Colon (tissue), 2 donors: ENCODE results near the gene SV2B.
"Not testable (repeated sequence)": the region's sequence is repeated elsewhere in the genome, so short reads cannot be mapped to it uniquely, and the experiment has no call there.

Experiments used
- FAIRE-seq: peaks from 2 replicates; lab custom pipeline; 2012; peaks lifted over from hg19 to GRCh38; lab: Jason Lieb, UNC
- donor health status: control.
- donor health status: control.

Gene SV2B, protein sequence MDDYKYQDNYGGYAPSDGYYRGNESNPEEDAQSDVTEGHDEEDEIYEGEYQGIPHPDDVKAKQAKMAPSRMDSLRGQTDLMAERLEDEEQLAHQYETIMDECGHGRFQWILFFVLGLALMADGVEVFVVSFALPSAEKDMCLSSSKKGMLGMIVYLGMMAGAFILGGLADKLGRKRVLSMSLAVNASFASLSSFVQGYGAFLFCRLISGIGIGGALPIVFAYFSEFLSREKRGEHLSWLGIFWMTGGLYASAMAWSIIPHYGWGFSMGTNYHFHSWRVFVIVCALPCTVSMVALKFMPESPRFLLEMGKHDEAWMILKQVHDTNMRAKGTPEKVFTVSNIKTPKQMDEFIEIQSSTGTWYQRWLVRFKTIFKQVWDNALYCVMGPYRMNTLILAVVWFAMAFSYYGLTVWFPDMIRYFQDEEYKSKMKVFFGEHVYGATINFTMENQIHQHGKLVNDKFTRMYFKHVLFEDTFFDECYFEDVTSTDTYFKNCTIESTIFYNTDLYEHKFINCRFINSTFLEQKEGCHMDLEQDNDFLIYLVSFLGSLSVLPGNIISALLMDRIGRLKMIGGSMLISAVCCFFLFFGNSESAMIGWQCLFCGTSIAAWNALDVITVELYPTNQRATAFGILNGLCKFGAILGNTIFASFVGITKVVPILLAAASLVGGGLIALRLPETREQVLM

GRCh38 chr15:91099995-91100813 lies at the start of gene SV2B:
SV2B (plus strand) TSS chr15:91100257; CDS start chr15:91226264, 126,007 bp downstream.
- FAIRE-seq = no peak

GRCh38 chr15:91051248-91051647 lies 48.8 kb upstream of the SV2B start:
- no peak for FAIRE-seq

- FAIRE-seq = no peak
Measured at GRCh38 chr15:91054816-91055215, 45.2 kb upstream of the SV2B start.

- FAIRE-seq = no peak
Measured at GRCh38 chr15:91055548-91056331, 44.3 kb upstream of the SV2B start.

DNA sequence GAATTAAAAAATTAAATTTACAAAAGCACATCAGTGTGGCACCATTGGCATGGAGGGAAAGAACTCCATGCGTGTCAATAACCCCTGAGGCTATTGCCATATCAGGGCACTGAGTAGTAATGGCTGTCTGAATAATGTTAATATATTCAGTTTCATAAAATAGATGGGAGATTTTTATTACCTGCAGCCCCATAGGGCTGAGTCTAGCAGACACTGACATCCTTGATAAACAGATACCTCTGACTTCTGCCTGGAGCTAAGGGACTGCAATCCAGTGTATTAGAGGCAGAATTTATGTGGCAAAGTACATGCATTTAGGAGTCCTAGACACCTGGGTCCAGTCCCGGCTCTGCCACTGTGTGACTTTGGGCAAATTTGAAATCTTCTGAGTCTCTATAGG lies 38.8 kb upstream of the SV2B start:
- FAIRE-seq = no peak

GRCh38 chr15:91061997-91062396 lies 38.1 kb upstream of the SV2B start:
- FAIRE-seq = no peak

DNA sequence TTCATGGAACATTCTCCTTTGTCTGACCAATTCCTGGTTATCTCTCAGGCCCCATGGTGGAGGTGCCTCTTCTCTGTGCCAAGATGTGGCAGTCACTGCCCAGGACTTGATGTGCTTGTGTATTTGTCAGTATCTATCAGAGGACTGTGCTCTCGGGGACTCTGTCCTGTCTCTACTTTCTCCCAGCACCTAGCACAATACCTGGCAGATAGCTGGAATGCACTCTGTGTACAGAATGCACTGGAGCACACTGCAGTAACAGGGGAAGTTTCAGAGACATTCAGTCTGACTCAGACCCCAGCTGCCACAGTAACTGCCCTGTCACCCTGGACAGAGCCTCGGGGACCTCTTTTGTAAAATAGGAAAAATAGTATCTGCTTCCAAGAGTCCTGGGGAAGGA lies 34.6 kb upstream of the SV2B start:
- no peak for FAIRE-seq

- FAIRE-seq = no peak
Measured at GRCh38 chr15:91067036-91067435, 33.0 kb upstream of the SV2B start.

DNA sequence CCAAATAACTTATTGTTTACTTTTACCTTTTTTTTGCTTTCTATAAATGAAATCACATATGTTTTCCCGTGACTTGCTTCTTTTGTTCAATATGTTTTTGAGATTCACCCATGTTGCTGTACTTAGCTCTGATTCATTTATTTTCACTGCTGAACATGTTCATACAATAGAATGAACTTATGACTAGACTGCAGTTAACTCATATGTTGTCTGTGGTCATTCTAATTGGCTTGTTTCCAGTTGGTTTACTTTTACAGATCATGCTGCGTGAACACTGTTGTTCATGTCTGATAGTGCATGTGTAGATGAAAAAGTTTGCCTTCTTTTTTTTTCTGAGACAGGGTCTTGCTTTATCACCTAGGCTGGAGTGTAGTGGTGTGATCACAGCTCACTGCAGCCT lies 31.6 kb upstream of the SV2B start:
- FAIRE-seq = no peak

- no peak for FAIRE-seq
Measured at GRCh38 chr15:91068966-91069365, 31.1 kb upstream of the SV2B start.

DNA sequence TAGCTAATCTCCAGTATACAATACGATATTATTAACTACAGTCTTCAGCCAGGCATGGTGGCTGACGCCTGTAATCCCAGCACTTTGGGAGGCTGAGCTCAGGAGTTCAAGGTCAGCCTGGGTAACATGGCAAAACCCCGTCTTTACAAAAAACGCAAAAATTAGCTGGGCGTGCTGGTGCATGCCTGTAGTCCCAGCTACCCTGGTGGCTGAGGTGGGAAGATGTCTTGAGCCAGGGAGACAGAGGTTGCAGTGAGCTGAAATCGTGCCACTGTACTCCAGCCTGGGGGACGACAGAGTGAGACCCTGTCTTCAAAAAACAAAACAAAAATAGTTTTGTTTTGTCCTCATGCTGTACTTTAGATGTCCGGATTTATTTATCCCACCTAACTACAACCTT lies 29.2 kb upstream of the SV2B start:
- no peak for FAIRE-seq

- no peak for FAIRE-seq
Measured at GRCh38 chr15:91072161-91072560, 27.9 kb upstream of the SV2B start.

- no peak for FAIRE-seq
Measured at GRCh38 chr15:91073077-91073476, 27.0 kb upstream of the SV2B start.

DNA sequence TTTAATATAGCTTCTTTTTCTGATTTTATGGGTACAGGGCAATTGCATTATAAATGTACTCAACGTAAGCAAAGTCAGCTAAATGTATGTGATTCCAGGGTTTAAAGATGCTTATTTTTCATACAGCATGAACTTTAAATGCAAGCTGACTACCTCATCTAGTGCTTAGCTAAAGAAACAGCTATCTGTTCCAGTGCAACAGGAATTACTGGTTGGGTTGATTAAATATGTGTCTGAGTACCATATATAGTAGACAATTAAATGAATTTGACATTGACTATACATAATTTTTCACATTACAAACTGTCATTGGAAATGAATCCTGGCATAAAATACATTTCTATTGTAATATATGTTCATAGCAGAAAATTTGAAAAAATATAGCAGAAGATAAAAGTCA lies 26.3 kb upstream of the SV2B start:
- no peak for FAIRE-seq

DNA sequence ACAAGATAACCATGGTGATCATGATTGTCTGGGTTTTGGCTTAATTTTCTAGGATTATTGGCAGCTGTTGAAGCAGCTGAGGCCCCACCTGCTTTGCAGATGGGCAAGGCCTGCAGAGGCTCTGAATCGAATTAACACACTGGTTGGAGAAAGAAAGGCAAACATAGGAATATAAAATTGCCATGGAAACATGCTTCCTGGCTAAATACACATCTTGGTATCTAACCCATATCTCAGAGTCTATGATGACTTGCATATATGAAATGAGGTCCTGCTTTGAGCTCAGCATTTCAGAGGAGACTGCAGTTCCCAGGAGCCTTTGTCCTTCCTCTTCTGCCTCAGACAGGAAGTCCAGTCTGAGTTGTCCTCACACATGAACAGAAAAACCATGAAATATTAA lies 24.3 kb upstream of the SV2B start:
- no peak for FAIRE-seq

DNA sequence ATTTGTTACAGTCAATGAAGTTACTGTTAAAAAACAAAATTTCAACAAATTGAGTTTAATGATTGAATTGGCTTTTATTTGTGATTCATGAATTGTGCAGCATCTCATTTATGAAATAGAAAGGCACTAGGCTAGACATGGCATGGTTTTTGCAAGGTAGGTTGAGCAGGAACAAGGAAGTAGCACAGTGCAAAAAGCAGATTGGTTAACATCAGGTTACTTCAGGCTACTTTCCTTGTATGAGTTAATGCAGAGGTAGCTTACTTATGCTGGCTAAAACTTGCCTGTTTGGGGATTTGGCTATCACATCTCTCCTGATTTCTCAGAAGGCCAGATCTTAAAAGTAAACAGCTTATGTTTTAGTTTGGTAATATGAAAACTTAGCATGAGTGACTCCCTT lies 23.0 kb upstream of the SV2B start:
- FAIRE-seq = no peak

GRCh38 chr15:91093866-91094265 lies 6.2 kb upstream of the SV2B start:
- FAIRE-seq = not testable (repeated sequence)

- no peak for FAIRE-seq
Measured at GRCh38 chr15:91098451-91098850, 1.6 kb upstream of the SV2B start.

- FAIRE-seq = no peak
Measured at GRCh38 chr15:91099616-91099994, 452 bp upstream of the SV2B start.

DNA sequence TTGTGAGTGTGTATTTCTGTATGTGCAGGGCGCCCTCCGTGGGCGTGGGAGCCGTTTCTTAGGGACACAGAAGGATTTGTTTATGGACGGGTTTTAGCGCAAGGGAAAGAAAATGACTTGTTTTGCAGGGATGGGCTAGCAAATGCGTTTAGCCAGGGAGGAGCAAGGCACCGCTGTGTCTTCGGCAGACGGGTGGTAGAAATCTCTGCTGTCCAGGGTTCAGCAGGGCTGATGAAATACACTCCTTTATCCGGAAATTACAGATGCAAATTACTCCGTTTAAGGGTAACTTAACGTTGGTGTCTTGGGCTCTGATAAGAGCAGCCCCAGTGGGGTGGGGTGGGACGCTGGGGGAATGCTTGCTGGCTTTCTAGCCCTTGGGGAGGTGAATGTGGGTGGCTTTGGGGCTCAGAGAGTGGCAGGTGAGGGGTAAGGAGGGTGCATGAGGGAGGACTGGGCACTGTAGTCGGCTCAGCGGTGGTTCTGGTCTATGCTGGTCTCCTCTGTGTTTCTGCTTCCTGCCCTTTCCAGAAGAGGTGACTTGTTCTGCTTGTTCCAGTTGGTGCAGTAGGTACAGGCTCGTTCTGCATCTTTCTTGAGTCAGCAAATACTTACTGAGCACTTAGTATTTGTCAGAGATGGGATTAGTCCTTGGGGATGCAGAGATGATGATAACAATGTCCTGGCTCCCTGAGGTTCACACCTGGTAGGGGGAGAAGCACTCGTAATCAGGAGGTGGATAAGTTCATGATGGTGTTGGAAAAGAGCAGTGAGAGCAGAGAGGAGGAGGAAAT lies 954 bp downstream of the SV2B start:
- no peak for FAIRE-seq

- no peak for FAIRE-seq
Measured at GRCh38 chr15:91101608-91101920, 1.5 kb downstream of the SV2B start.
